H54 (cell line): Measurements from ENCODE around the gene PRKAR2B.
"Not testable (repeated sequence)": the region's sequence is repeated elsewhere in the genome, so short reads cannot be mapped to it uniquely, and the experiment has no call there.

Source experiments
- DNase-seq: peaks from one replicate; pipeline ENCODE4 v3.0.0; 2011; ENCODE audit warnings: low spot score, mixed read lengths; ENCODE audit not compliant: insufficient read length
- FAIRE-seq: peaks from 3 replicates; lab custom pipeline; 2011; peaks lifted over from hg19 to GRCh38; lab: Jason Lieb, UNC
- POLR2A ChIP-seq: IDR thresholded peaks from 2 replicates; pipeline ENCODE4 v1.6.1; 2011; ENCODE audit warnings: low read depth, mild to moderate bottlenecking, low read length

PRKAR2B gene

DNA sequence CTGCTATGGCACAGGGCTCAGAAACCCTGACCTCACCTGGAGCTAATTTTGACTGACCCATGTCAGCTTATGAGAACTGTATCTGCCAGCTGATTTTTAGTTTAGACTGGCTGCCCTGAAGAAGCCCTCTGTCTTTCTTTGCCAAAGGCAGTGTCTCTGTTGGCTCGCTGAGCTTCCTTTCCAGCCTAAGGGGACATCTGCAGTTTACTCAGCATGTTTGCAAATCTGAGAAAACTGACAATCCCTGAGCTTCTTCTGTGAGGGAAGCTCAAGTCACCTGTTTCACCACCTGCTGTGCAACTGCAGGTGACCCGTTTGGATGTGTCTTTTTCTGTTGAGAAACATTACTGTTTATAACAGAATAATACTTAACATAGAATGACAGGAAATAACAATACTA lies 46.0 kb downstream of the PRKAR2B start:
- TF ChIP-seq POLR2A: no peak
- FAIRE-seq: no peak

DNA sequence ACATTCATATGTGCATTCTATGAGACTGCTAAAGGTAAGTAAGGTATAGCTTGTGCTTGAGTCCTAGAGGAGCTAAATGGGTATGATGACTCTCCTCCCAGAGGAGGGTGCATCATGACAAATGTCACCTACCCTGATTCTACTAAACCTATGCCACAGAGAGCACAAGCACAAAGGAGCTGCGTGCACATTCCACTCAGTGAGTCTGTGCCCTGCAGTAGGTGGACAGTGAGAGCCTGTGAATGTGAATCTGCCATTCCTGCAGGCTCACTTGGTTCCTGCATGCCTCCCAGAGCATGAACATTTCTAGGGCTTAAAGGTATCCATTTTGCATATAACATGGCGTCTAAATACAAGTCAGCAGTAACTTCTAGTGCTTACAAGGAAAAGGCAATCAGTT lies 46.8 kb downstream of the PRKAR2B start:
- no peak for DNase-seq
- FAIRE-seq: no peak
- no peak for TF ChIP-seq POLR2A

More for the DNA sequence above, 46.0 kb downstream of the PRKAR2B start:
- no peak for DNase-seq

DNA sequence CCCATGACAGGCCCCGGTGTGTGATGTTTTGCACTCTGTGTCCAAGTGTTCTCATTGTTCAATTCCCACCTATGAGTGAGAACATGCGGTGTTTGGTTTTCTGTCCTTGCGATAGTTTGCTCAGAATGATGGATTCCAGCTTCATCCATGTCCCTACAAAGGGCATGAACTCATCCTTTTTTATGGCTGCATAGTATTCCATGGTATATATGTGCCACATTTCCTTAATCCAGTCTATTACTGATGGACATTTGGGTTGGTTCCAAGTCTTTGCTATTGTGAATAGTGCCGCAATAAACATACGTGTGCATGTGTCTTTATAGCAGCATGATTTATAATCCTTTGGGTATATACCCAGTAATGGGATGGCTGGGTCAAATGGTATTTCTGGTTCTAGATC lies 49.2 kb downstream of the PRKAR2B start:
- not testable (repeated sequence) for DNase-seq, FAIRE-seq

DNA sequence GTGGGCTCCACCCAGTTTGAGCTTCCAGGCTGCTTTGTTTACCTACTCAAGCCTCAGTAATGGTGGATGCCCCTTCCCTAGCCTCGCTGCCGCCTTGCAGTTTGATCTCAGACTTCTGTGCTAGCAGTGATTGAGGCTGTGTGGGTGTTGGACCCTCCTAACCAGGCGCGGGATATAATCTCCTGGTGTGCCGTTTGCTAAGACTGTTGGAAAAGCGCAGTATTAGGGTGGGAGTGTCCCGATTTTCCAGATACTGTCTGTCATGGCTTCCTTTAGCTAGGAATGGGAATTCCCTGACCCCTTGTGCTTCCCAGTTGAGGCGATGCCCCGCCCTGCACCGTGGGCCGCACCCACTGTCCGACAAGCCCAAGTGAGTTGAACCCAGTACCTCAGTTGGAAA lies 54.6 kb downstream of the PRKAR2B start:
- DNase-seq, FAIRE-seq: not testable (repeated sequence)

DNA sequence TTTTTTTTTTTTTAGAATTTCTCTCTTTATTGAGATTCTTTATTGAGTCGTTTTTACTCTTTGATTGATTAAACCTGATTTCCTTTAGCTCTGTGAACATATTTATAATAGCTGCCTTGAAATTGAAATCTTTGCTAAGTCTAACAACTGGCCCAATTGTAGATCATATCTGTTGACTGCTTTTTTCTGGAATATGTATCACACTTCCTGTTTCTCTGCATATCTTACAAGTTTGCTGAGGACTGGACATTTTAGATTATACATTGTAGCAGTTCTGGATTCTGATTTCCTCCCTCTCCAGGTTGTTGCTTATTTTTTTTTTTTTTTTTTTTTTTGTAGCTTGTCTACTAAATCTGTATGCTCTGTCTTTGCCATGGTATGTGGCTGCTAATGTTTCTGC lies 56.3 kb downstream of the PRKAR2B start:
- no peak for DNase-seq
- no peak for FAIRE-seq

DNA sequence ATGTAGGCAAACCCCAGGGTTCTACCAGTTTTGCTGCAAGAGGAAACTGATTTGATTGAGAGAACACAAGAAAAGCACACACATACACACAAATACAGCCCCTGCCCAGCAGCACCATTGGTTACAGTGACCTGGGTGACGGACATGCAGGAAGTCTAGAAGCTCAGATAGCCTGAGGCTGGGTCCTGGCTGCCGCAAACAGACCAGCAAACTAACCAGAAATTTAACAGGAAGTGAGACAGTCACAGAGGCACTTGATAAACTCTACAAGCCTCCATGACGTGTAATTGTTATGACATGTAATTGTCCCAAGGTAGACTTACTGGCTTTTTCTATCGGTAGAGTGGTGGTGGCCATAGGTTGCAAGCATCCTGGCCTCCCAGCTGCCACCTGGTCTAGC lies 58.9 kb downstream of the PRKAR2B start:
- no peak for TF ChIP-seq POLR2A
- FAIRE-seq: no peak
- DNase-seq: peak; percentile 19

More for the DNA sequence above, 56.3 kb downstream of the PRKAR2B start:
- TF ChIP-seq POLR2A: no peak

DNA sequence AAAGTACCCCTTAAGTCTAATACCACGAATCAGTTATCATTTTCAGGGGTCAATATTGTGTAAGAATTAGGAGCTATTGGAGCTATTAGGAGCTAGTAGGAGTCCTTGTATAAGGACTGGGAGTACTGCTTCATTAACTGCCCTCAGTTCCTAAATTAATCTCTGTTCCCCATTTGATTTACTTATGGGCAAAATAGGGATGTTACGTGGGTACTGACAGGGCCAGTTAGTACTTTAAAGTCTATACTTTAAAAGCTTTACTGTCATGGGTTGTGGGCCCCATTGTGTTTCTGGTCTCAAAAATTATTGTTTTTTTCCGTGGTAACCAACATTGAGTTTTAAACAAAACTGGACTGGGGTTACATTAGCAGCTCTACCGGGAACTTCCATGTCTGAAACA lies 60.3 kb downstream of the PRKAR2B start:
- no peak for TF ChIP-seq POLR2A
- FAIRE-seq: no peak
- no peak for DNase-seq

DNA sequence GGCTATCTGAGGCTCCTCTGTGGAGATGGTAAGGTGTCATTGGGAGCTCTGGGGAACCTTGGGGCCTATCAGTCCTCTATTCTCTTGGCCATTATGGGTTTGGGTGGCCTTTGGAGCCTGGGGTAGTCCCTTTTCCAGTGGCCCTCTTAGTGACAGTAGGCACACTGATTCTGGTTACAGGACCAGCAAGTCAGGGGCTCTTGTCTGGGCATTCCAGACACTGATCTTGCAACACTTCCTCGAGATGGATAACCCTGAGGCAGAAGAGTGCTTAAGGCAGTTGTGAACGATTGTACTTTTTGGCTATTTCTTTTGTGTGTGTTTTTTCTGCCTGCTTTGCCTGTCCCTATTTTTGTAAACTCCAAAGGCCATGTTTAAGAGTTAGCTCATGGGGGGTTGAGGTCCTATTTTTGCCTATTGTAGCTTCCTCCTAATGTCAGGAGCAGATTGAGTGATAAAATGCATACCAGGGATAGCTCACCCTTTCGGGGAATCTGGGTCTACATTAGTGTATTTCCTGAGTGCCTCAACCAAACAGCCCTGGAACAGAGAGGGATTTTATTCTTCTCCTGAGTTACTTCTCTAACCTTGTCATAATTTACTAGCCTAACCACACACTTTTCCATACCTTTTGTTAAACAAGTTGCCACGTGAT lies 61.2 kb downstream of the PRKAR2B start:
- DNase-seq (no peak), FAIRE-seq (no peak)
- TF ChIP-seq POLR2A: no peak

DNA sequence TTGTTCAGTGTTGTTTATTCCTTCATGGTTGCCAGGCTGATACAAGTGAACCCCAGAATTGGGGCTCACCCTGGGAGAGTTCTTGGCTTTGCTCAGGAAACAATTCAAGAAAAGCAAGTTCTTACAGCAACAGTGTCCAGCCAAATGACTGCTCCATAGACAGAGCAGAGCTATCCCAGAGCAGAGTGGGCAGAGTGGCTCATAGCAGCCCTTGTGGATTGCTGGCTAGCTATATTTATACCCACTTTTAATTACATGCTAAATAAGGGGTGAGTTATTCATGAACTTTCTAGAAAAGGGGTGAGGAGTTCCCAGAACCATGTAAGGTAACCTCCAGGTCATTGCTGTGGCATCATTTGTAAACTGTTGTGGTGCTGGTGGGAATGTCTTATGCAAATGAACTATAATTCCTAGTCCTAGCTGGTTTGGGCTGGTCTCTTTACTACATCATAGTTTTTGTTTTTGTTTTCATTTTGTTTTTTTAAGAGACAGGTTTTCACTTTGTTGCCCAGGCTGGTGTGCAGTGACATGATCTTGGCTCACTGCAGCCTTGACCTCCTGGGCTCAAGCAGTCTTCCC lies 64.4 kb downstream of the PRKAR2B start:
- DNase-seq (no peak), FAIRE-seq (no peak)
- TF ChIP-seq POLR2A: no peak

DNA sequence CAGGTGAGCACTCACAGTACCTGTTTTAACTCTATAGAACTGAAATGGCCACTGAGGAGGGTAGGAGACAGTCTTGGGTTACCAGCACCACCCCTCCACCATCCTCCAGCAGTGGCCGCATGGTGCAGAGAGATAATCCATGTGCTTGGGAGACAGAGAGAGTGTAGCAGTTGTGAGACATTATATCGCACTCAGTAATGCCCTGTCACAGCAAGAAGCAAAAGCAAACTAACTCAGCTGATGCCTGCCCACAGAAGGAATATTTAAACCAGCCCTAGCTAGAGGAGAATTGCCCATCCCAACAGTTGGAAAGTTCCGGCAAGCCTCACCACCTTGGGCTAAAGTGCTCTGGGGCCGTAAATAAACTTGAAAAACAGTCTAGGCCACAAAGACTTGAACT lies 65.5 kb downstream of the PRKAR2B start:
- DNase-seq (no peak), FAIRE-seq (no peak)
- TF ChIP-seq POLR2A: no peak

DNA sequence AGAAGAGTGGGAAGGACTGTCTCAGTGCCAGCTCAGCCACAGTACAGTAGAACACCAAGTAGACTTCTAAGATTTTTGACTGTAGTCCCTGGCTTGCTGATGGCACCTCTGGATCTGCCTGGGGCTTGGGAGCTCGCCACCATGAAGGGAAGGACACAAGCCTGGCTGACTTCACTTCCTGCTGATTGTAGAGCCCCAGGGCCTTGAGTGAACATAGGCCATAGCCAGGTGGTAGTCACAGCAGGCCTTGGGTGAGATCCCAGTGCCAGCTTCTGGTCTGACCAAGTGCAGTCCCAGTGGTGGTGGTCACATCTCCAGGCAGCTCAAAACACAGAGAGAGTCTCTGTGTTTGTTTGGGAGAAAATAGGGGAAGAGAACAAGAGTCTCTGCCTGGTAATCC lies 66.7 kb downstream of the PRKAR2B start:
- DNase-seq (no peak), FAIRE-seq (no peak)
- TF ChIP-seq POLR2A: no peak

DNA sequence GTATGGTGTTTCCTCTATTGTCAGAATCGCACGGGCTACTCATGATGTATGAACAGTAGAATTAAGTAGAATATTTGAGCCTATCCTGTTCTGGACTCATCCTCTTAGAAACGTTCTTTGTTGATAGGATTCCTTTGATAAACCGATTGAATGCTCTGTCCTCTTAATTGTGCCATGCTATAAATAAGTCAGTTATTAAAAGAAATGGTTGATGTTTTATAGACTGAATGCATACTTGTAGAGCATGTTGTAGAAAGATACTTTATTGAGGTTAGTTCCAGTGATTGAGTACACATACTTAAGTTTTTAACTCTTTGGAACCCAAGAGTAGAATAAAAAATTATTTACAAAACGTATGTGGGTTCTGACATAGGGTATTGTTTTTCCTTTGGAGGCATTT lies 69.4 kb downstream of the PRKAR2B start:
- no peak for FAIRE-seq
- no peak for TF ChIP-seq POLR2A
- DNase-seq: no peak

DNA sequence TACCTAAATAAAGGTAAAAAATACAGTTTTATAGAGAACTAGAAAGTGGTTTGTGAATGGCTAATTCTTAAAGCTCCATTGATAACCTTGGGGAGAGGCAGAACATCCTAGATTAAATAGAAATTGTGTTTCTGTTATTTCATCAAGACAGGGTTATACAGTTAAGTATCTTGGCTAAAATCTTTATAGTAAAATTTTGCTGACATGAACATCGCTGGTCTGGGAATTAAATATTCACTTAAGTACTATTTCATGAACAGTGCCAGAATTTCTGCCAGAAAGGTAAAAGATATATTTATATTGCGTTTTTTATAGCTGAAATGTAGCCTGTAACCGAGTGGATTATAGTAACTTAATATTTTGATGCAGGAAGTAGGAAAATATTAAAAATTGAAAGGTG lies 70.6 kb downstream of the PRKAR2B start:
- DNase-seq: no peak
- no peak for TF ChIP-seq POLR2A
- FAIRE-seq: no peak

DNA sequence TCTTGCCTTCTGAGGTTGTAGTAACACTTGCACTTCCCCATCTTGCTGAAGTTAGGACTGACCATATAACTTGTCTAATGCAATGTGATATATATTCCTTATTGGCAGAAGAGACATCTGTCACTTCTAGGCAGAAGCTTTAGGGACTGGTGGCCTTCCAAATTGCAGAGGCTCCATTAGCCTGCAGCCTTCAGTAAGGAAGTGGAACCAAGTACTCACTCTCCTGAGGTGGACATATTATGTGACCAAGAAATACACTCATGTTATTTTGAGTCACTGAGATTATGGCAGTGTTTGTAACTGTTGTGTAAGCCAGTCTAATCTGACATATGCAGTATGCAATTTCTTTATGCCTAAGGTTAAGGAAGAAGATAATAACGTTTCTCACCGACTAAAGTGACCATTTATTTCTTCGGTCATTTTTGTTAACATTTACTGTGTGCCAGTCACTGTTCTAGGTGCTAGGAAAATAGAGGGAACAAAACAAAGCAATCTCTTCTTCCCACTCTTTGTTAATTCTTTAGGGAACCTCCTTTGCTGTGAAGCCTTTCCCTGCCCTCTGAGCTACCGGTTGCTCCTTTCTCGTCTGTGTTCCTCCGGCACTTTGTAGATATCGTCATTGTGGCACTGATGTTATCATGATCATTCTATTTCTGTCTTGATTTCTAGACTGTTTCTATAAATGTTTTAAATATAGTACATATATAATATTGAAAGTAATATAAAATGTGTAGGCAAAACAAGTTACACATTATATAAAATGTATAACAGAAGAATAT lies 71.4 kb downstream of the PRKAR2B start:
- FAIRE-seq (no peak), DNase-seq (no peak)
- no peak for TF ChIP-seq POLR2A
